Neural progenitor cell (in vitro differentiated cells): ENCODE measurements around the gene CENPX. TPM values are rescaled to one million over a fixed set of nuclear protein-coding genes. Genes with fewer than 3 reads are reported as not detected.
A peak's percentile ranks its signal among the peaks of the same experiment; 100 is the strongest.

Source experiments
- DNase-seq: peaks from one replicate; pipeline ENCODE4 v3.0.0-alpha.2; 2016; ENCODE audit warnings: low spot score
- H2AFZ ChIP-seq: fragments of 200-600 bp; sonication (generic); replicated peaks from 2 replicates; pipeline ENCODE4 v1.6.1; 2016; ENCODE audit warnings: antibody characterized with exemption
- H3F3A ChIP-seq: fragments of 200-600 bp; sonication (generic); 2 replicates; pipeline ENCODE4 v1.6.1; 2016; ENCODE audit warnings: antibody characterized with exemption, low read depth
- H3K27ac ChIP-seq: fragments of 200-600 bp; sonication (generic); 2 replicates; pipeline ENCODE4 v1.5.1; 2016; ENCODE audit warnings: mild to moderate bottlenecking
- H3K27me3 ChIP-seq: fragments of 200-600 bp; sonication (generic); 2 replicates; pipeline ENCODE4 v1.6.1; 2016; ENCODE audit warnings: mild to moderate bottlenecking, moderate library complexity
- H3K36me3 ChIP-seq: fragments of 200-600 bp; sonication (generic); 2 replicates; pipeline ENCODE4 v1.5.1; 2016
- H3K4me1 ChIP-seq: fragments of 200-600 bp; sonication (generic); 2 replicates; pipeline ENCODE4 v1.6.1; 2016; ENCODE audit warnings: mixed run types
- H3K4me2 ChIP-seq: fragments of 200-600 bp; sonication (generic); 2 replicates; pipeline ENCODE4 v1.6.1; 2016
- H3K4me3 ChIP-seq: fragments of 200-600 bp; sonication (generic); 2 replicates; pipeline ENCODE4 v1.5.1; 2016
- H3K79me2 ChIP-seq: fragments of 200-600 bp; sonication (generic); 2 replicates; pipeline ENCODE4 v1.6.1; 2016; ENCODE audit warnings: low read depth
- H3K9ac ChIP-seq: fragments of 200-600 bp; sonication (generic); 2 replicates; pipeline ENCODE4 v1.6.1; 2016
- H3K9me3 ChIP-seq: fragments of 200-600 bp; sonication (generic); 2 replicates; pipeline ENCODE4 v1.5.1; 2016; ENCODE audit warnings: low read depth
- H4K20me1 ChIP-seq: fragments of 200-600 bp; sonication (generic); 2 replicates; pipeline ENCODE4 v1.6.1; 2016; ENCODE audit warnings: low read depth
- H3K27ac Mint-ChIP-seq: 3 replicates; pipeline ENCODE4 v1.8.0; 2021; ENCODE audit warnings: mixed read lengths
- H3K27me3 Mint-ChIP-seq: 2 replicates; pipeline ENCODE4 v1.8.0; 2022; ENCODE audit warnings: low read depth, mild to moderate bottlenecking, inconsistent platforms, moderate library complexity, mixed read lengths; ENCODE audit not compliant: insufficient read depth
- H3K36me3 Mint-ChIP-seq: 3 replicates; pipeline ENCODE4 v1.8.0; 2021; ENCODE audit warnings: mixed read lengths
- H3K4me1 Mint-ChIP-seq: 3 replicates; pipeline ENCODE4 v1.8.0; 2021; ENCODE audit warnings: mixed read lengths
- H3K4me3 Mint-ChIP-seq: 3 replicates; pipeline ENCODE4 v1.8.0; 2021; ENCODE audit warnings: mild to moderate bottlenecking, moderate library complexity, mixed read lengths
- H3K9me3 Mint-ChIP-seq: 3 replicates; pipeline ENCODE4 v1.8.0; 2020; ENCODE audit warnings: mixed read lengths
- EZH2 ChIP-seq: fragments of 200-600 bp; sonication (generic); IDR thresholded peaks from 2 replicates; pipeline ENCODE4 v1.6.1; 2017; ENCODE audit warnings: antibody characterized with exemption, mild to moderate bottlenecking, moderate library complexity
- EZH2phosphoT487 ChIP-seq: fragments of 200-600 bp; sonication (generic); IDR thresholded peaks from 2 replicates; pipeline ENCODE4 v1.6.1; 2017; ENCODE audit warnings: antibody characterized with exemption
- total RNA-seq: library from RNA; depleted of rRNA; stranded (reverse); fragments of >200 nt; gene quantifications from 2 replicates; pipeline ENCODE4 v1.2.3, GENCODE V29; 2015; ENCODE audit warnings: low replicate concordance
- TF ChIP-seq, protein P1 (sequence below): fragments of 200-600 bp; sonication (generic); IDR thresholded peaks from 2 replicates; pipeline ENCODE4 v1.5.1; 2017; ENCODE audit warnings: antibody characterized with exemption, mild to moderate bottlenecking

Gene CENPX
- total RNA-seq, 1 donor from 2014 or later = 53.0 TPM

- H3K9me3 Mint-ChIP-seq = no peaks in the 10 kb centered on the region
- Histone ChIP-seq H3K36me3 (no peaks in the 10 kb centered on the region), H3K9ac (no peak overlapping the region), H3K27me3 (no peaks in the 10 kb centered on the region), H4K20me1 (peaks cover 18% of the 10 kb centered on the region), H3K79me2 (peaks cover 3% of the 10 kb centered on the region), H3F3A (peaks cover 15% of the 10 kb centered on the region), H2AFZ (no peak overlapping the region), H3K4me1 (no peaks in the 10 kb centered on the region), H3K27ac (no peak overlapping the region), H3K9me3 (no peaks in the 10 kb centered on the region), H3K4me2 (no peak overlapping the region), H3K4me3 (no peak overlapping the region)
- no peak overlapping the region for H3K27ac Mint-ChIP-seq
- DNase-seq = no peak
- H3K36me3 Mint-ChIP-seq = no peaks in the 10 kb centered on the region
- TF ChIP-seq, protein P1, sequence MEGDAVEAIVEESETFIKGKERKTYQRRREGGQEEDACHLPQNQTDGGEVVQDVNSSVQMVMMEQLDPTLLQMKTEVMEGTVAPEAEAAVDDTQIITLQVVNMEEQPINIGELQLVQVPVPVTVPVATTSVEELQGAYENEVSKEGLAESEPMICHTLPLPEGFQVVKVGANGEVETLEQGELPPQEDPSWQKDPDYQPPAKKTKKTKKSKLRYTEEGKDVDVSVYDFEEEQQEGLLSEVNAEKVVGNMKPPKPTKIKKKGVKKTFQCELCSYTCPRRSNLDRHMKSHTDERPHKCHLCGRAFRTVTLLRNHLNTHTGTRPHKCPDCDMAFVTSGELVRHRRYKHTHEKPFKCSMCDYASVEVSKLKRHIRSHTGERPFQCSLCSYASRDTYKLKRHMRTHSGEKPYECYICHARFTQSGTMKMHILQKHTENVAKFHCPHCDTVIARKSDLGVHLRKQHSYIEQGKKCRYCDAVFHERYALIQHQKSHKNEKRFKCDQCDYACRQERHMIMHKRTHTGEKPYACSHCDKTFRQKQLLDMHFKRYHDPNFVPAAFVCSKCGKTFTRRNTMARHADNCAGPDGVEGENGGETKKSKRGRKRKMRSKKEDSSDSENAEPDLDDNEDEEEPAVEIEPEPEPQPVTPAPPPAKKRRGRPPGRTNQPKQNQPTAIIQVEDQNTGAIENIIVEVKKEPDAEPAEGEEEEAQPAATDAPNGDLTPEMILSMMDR = no peak
- TF ChIP-seq EZH2phosphoT487 = no peak
- no peak for TF ChIP-seq EZH2
- H3K4me3 Mint-ChIP-seq = no peak overlapping the region
- peaks cover 3% of the 10 kb centered on the region for H3K27me3 Mint-ChIP-seq
- peaks cover 3% of the 10 kb centered on the region for H3K4me1 Mint-ChIP-seq
Measured at GRCh38 chr17:82016061-82016874, 6.4 kb downstream of the CENPX start.

- peaks cover 3% of the 10 kb centered on the region for H3K27me3 Mint-ChIP-seq
- H3K27me3 ChIP-seq = no peaks in the 10 kb centered on the region
- H3K27ac ChIP-seq = peak overlapping the region; percentile 37
- no peaks in the 10 kb centered on the region for H3K79me2 ChIP-seq
- peaks cover 3% of the 10 kb centered on the region for H3K4me1 Mint-ChIP-seq
- H3K4me3 ChIP-seq = no peak overlapping the region
- H4K20me1 ChIP-seq = peaks cover 10% of the 10 kb centered on the region
- H3K4me2 ChIP-seq = no peak overlapping the region
- no peak overlapping the region for H3K9ac ChIP-seq
- no peak overlapping the region for H2AFZ ChIP-seq
- no peaks in the 10 kb centered on the region for H3K9me3 ChIP-seq
- H3K36me3 ChIP-seq = no peaks in the 10 kb centered on the region
- no peaks in the 10 kb centered on the region for H3K9me3 Mint-ChIP-seq
- no peak for DNase-seq
- peaks cover 7% of the 10 kb centered on the region for H3F3A ChIP-seq
- no peak overlapping the region for H3K27ac Mint-ChIP-seq
- no peaks in the 10 kb centered on the region for H3K4me1 ChIP-seq
- TF ChIP-seq EZH2phosphoT487 (no peak), EZH2 (no peak)
- H3K36me3 Mint-ChIP-seq = no peaks in the 10 kb centered on the region
- no peak overlapping the region for H3K4me3 Mint-ChIP-seq
Measured at GRCh38 chr17:82015311-82015971, 7.2 kb downstream of the CENPX start.

- Histone ChIP-seq H3K9me3 (no peaks in the 10 kb centered on the region), H3F3A (peaks cover 2% of the 10 kb centered on the region), H2AFZ (no peak overlapping the region), H3K9ac (no peak overlapping the region), H3K79me2 (no peaks in the 10 kb centered on the region), H3K36me3 (no peaks in the 10 kb centered on the region), H3K4me2 (no peak overlapping the region), H3K27me3 (no peaks in the 10 kb centered on the region), H3K4me3 (no peak overlapping the region), H3K4me1 (no peaks in the 10 kb centered on the region), H3K27ac (no peak overlapping the region), H4K20me1 (peaks cover 5% of the 10 kb centered on the region)
- H3K27me3 Mint-ChIP-seq = peaks cover 3% of the 10 kb centered on the region
- no peaks in the 10 kb centered on the region for H3K36me3 Mint-ChIP-seq
- DNase-seq = no peak
- H3K9me3 Mint-ChIP-seq = no peaks in the 10 kb centered on the region
- no peak overlapping the region for H3K27ac Mint-ChIP-seq
- H3K4me1 Mint-ChIP-seq = peaks cover 3% of the 10 kb centered on the region
- TF ChIP-seq EZH2phosphoT487 = no peak
- H3K4me3 Mint-ChIP-seq = no peak overlapping the region
Measured at GRCh38 chr17:82014971-82015310, 7.7 kb downstream of the CENPX start.

DNA sequence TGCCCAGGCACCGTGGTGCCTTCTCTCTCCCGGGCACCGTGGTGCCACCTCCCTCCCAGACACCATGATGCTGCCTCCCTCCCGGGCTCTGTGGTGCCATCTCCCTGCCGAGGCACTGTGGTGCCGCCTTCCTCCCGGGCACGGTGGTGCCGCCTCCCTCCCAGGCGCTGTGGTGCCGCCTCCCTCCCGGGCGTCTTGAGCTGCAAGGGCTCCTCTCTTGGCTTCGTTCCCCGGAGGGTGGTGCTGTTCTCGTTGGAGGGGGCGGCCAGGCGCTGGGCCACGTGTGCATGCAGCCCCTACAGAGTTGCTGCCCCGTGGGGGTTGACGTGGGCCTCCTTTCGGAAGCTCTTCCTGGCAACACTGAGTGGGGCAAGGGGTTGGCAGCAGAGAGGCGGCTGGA is 8.2 kb downstream of the CENPX start:
- no peaks in the 10 kb centered on the region for H3K36me3 ChIP-seq

More for the DNA sequence above, 8.2 kb downstream of the CENPX start:
- Histone ChIP-seq H2AFZ (no peak overlapping the region), H3K9ac (peak overlapping the region; percentile 42), H4K20me1 (peaks cover 1% of the 10 kb centered on the region), H3K4me3 (no peak overlapping the region), H3K4me1 (no peaks in the 10 kb centered on the region), H3K27ac (no peak overlapping the region), H3K79me2 (no peaks in the 10 kb centered on the region), H3F3A (peaks cover 2% of the 10 kb centered on the region), H3K9me3 (no peaks in the 10 kb centered on the region), H3K27me3 (no peaks in the 10 kb centered on the region), H3K4me2 (no peak overlapping the region)
- H3K4me3 Mint-ChIP-seq = no peak overlapping the region
- H3K9me3 Mint-ChIP-seq = no peaks in the 10 kb centered on the region
- H3K4me1 Mint-ChIP-seq = peaks cover 3% of the 10 kb centered on the region
- TF ChIP-seq, protein P1 = no peak
- no peak for TF ChIP-seq EZH2
- no peak for TF ChIP-seq EZH2phosphoT487
- no peaks in the 10 kb centered on the region for H3K36me3 Mint-ChIP-seq
- DNase-seq = no peak
- peaks cover 3% of the 10 kb centered on the region for H3K27me3 Mint-ChIP-seq
- no peak overlapping the region for H3K27ac Mint-ChIP-seq
